Astrocyte (in vitro differentiated cells and primary cell): ENCODE measurements around the gene CFAP74. TPM values are rescaled to one million over a fixed set of nuclear protein-coding genes. Genes with fewer than 3 reads are reported as not detected.

Experiments used
- DNase-seq: peaks from one replicate; pipeline ENCODE4 v3.0.0-alpha.2; 2010; ENCODE audit warnings: low read depth
- FAIRE-seq: peaks from 2 replicates; lab custom pipeline; 2011; peaks lifted over from hg19 to GRCh38; lab: Jason Lieb, UNC
- H2AFZ ChIP-seq: 2 replicates; pipeline ENCODE4 v1.6.0; 2012; ENCODE audit warnings: low read depth, low read length, inconsistent platforms
- H3K27ac ChIP-seq: 2 replicates; pipeline ENCODE4 v1.5.1; 2011; ENCODE audit warnings: low read depth, low read length, inconsistent platforms
- H3K27me3 ChIP-seq: 2 replicates; pipeline ENCODE4 v1.6.0; 2011; ENCODE audit warnings: low read length, inconsistent platforms; ENCODE audit not compliant: insufficient read depth
- H3K36me3 ChIP-seq: 2 replicates; pipeline ENCODE4 v1.5.1; 2011; ENCODE audit warnings: low read length, inconsistent platforms; ENCODE audit not compliant: insufficient read depth
- H3K4me1 ChIP-seq: 2 replicates; pipeline ENCODE4 v1.5.1; 2011; ENCODE audit warnings: low read length, inconsistent platforms; ENCODE audit not compliant: insufficient read depth
- H3K4me2 ChIP-seq: 2 replicates; pipeline ENCODE4 v1.6.0; 2012; ENCODE audit warnings: low read length, inconsistent platforms
- H3K4me3 ChIP-seq: 2 replicates; pipeline ENCODE4 v1.5.1; 2011; ENCODE audit warnings: low read depth, mild to moderate bottlenecking, low read length, inconsistent platforms; ENCODE audit not compliant: insufficient read depth
- H3K79me2 ChIP-seq: 2 replicates; pipeline ENCODE4 v1.6.0; 2012; ENCODE audit warnings: mild to moderate bottlenecking, low read length, inconsistent platforms; ENCODE audit not compliant: insufficient read depth
- H3K9ac ChIP-seq: 2 replicates; pipeline ENCODE4 v1.6.0; 2012; ENCODE audit warnings: mild to moderate bottlenecking, low read length, inconsistent platforms
- H3K9me3 ChIP-seq: 2 replicates; pipeline ENCODE4 v1.5.1; 2012; ENCODE audit warnings: low read depth, mild to moderate bottlenecking, low read length, inconsistent platforms; ENCODE audit not compliant: insufficient read depth
- H4K20me1 ChIP-seq: 2 replicates; pipeline ENCODE4 v1.6.0; 2012; ENCODE audit warnings: low read length, inconsistent platforms; ENCODE audit not compliant: insufficient read depth
- H3K27ac Mint-ChIP-seq: one replicate; pipeline ENCODE4 v1.8.0; 2021; ENCODE audit warnings: mild to moderate bottlenecking, mixed read lengths; ENCODE audit not compliant: unreplicated experiment
- H3K27me3 Mint-ChIP-seq: one replicate; pipeline ENCODE4 v1.8.0; 2021; ENCODE audit warnings: low read depth, mixed read lengths; ENCODE audit not compliant: unreplicated experiment
- H3K36me3 Mint-ChIP-seq: one replicate; pipeline ENCODE4 v1.8.0; 2021; ENCODE audit warnings: low read depth, mixed read lengths; ENCODE audit not compliant: unreplicated experiment
- H3K4me1 Mint-ChIP-seq: one replicate; pipeline ENCODE4 v1.8.0; 2021; ENCODE audit warnings: low read depth, mixed read lengths; ENCODE audit not compliant: unreplicated experiment
- H3K4me3 Mint-ChIP-seq: one replicate; pipeline ENCODE4 v1.8.0; 2021; ENCODE audit warnings: mild to moderate bottlenecking, moderate library complexity, mixed read lengths; ENCODE audit not compliant: unreplicated experiment
- H3K9me3 Mint-ChIP-seq: one replicate; pipeline ENCODE4 v1.8.0; 2021; ENCODE audit warnings: mild to moderate bottlenecking, mixed read lengths; ENCODE audit not compliant: unreplicated experiment
- EZH2 ChIP-seq: IDR thresholded peaks from 2 replicates; pipeline ENCODE4 v1.6.1; 2012; ENCODE audit warnings: mild to moderate bottlenecking, low read length, inconsistent platforms; ENCODE audit not compliant: insufficient read depth
- total RNA-seq: library from RNA; stranded (reverse); gene quantifications from 2 replicates; pipeline ENCODE4 v1.2.1, GENCODE V29; 2021
- TF ChIP-seq, protein P1 (sequence below): IDR thresholded peaks from 2 replicates; pipeline ENCODE4 v1.5.1; 2011; ENCODE audit warnings: low read depth, mild to moderate bottlenecking, inconsistent platforms, low read length, moderate library complexity; ENCODE audit not compliant: insufficient read depth

CFAP74 gene
- total RNA-seq, 1 donor from 2014 or later = not detected

DNA sequence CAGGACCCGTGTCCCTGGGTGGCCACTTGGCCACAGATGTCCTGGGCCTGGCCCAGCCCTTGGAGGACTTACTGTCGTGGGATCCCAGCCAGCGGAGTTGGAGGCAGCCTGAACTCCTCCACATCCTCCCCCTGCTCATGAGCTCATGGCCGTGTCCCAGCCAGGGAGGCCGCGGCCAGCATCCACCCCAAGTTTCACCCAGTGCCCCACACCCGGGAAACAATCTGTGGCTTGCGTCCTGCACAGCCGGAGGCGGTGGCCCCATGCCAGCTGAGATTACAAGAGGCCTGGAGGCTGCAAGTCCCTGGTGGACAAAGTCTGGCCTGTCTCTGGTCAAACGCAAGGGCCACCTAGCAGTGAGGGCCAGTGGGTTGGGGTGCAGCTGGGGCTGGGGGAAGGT is 57.0 kb downstream of the CFAP74 start:
- no peak overlapping the region for H3K27ac ChIP-seq
- TF ChIP-seq, protein P1, sequence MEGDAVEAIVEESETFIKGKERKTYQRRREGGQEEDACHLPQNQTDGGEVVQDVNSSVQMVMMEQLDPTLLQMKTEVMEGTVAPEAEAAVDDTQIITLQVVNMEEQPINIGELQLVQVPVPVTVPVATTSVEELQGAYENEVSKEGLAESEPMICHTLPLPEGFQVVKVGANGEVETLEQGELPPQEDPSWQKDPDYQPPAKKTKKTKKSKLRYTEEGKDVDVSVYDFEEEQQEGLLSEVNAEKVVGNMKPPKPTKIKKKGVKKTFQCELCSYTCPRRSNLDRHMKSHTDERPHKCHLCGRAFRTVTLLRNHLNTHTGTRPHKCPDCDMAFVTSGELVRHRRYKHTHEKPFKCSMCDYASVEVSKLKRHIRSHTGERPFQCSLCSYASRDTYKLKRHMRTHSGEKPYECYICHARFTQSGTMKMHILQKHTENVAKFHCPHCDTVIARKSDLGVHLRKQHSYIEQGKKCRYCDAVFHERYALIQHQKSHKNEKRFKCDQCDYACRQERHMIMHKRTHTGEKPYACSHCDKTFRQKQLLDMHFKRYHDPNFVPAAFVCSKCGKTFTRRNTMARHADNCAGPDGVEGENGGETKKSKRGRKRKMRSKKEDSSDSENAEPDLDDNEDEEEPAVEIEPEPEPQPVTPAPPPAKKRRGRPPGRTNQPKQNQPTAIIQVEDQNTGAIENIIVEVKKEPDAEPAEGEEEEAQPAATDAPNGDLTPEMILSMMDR = no peak
- TF ChIP-seq EZH2 = no peak
- no peaks in the 10 kb centered on the region for H3K36me3 ChIP-seq
- H4K20me1 ChIP-seq = no peaks in the 10 kb centered on the region
- DNase-seq = no peak
- H3K9me3 ChIP-seq = no peaks in the 10 kb centered on the region
- H3K36me3 Mint-ChIP-seq = no peaks in the 10 kb centered on the region
- no peak overlapping the region for H3K4me2 ChIP-seq
- H3K27me3 ChIP-seq = no peaks in the 10 kb centered on the region
- no peak overlapping the region for H3K9ac ChIP-seq
- peaks cover 27% of the 10 kb centered on the region for H3K27me3 Mint-ChIP-seq
- no peak overlapping the region for H3K4me3 ChIP-seq
- H2AFZ ChIP-seq = no peak overlapping the region
- no peaks in the 10 kb centered on the region for H3K4me1 Mint-ChIP-seq
- no peaks in the 10 kb centered on the region for H3K9me3 Mint-ChIP-seq
- H3K27ac Mint-ChIP-seq = no peak overlapping the region
- no peak for FAIRE-seq
- H3K79me2 ChIP-seq = no peaks in the 10 kb centered on the region
- H3K4me1 ChIP-seq = no peaks in the 10 kb centered on the region
- no peak overlapping the region for H3K4me3 Mint-ChIP-seq

- Histone ChIP-seq H3K27ac (no peak overlapping the region), H4K20me1 (no peaks in the 10 kb centered on the region), H3K27me3 (no peaks in the 10 kb centered on the region), H3K79me2 (no peaks in the 10 kb centered on the region), H3K4me3 (no peak overlapping the region), H3K9me3 (no peaks in the 10 kb centered on the region), H2AFZ (no peak overlapping the region), H3K9ac (no peak overlapping the region), H3K4me1 (no peaks in the 10 kb centered on the region), H3K4me2 (no peak overlapping the region), H3K36me3 (no peaks in the 10 kb centered on the region)
- Mint-ChIP-seq H3K4me1 (no peaks in the 10 kb centered on the region), H3K27me3 (peaks cover 34% of the 10 kb centered on the region), H3K4me3 (no peak overlapping the region), H3K36me3 (no peaks in the 10 kb centered on the region), H3K9me3 (no peaks in the 10 kb centered on the region), H3K27ac (no peak overlapping the region)
- TF ChIP-seq, protein P1 = no peak
- no peak for TF ChIP-seq EZH2
- FAIRE-seq (no peak), DNase-seq (no peak)
Observed at GRCh38 chr1:1945782-1946393, 57.7 kb downstream of the CFAP74 start.

- no peak overlapping the region for H3K27ac Mint-ChIP-seq
Observed at GRCh38 chr1:1943834-1944570, 59.6 kb downstream of the CFAP74 start.

More at GRCh38 chr1:1943834-1944570, 59.6 kb downstream of the CFAP74 start:
- Histone ChIP-seq H3K4me3 (no peak overlapping the region), H4K20me1 (no peaks in the 10 kb centered on the region), H3K36me3 (no peaks in the 10 kb centered on the region), H3K9me3 (no peaks in the 10 kb centered on the region), H3K79me2 (no peaks in the 10 kb centered on the region), H3K27ac (no peak overlapping the region), H3K4me1 (no peaks in the 10 kb centered on the region), H3K4me2 (peak overlapping the region; percentile 72), H3K9ac (no peak overlapping the region), H3K27me3 (no peaks in the 10 kb centered on the region), H2AFZ (peak overlapping the region; percentile 52)
- no peaks in the 10 kb centered on the region for H3K36me3 Mint-ChIP-seq
- TF ChIP-seq, protein P1 = peak; percentile 47
- TF ChIP-seq EZH2 = no peak
- H3K4me1 Mint-ChIP-seq = no peaks in the 10 kb centered on the region
- no peaks in the 10 kb centered on the region for H3K9me3 Mint-ChIP-seq
- DNase-seq = peak; percentile 15
- H3K4me3 Mint-ChIP-seq = no peak overlapping the region
- FAIRE-seq = no peak
- peaks cover 34% of the 10 kb centered on the region for H3K27me3 Mint-ChIP-seq
